HG03469 (cell line): ENCODE results near the gene RARG.
"Not testable (repeated sequence)": the region's sequence is repeated elsewhere in the genome, so short reads cannot be mapped to it uniquely, and the experiment has no call there.

Experiments used
- ATAC-seq: cut with Tn5 transposase; IDR thresholded peaks from one replicate; pipeline ENCODE4 v1.9.1; 2021; ENCODE audit warnings: mild to moderate bottlenecking, moderate library complexity, moderate number of reproducible peaks; ENCODE audit not compliant: unreplicated experiment

The RARG gene

GRCh38 chr12:53173085-53173715 lies 58.8 kb downstream of the RARG start:
- ATAC-seq, result no peak

GRCh38 chr12:53172352-53172751 lies 59.7 kb downstream of the RARG start:
- ATAC-seq, result no peak

- ATAC-seq, result no peak
Observed at GRCh38 chr12:53171725-53172329, 60.2 kb downstream of the RARG start.

GRCh38 chr12:53170876-53171724 lies 60.9 kb downstream of the RARG start:
- no peak for ATAC-seq

- ATAC-seq, result no peak
Observed at GRCh38 chr12:53170215-53170614, 61.8 kb downstream of the RARG start.

- ATAC-seq, result no peak
Observed at GRCh38 chr12:53169644-53170043, 62.4 kb downstream of the RARG start.

- no peak for ATAC-seq
Observed at GRCh38 chr12:53166837-53167236, 65.2 kb downstream of the RARG start.

GRCh38 chr12:53163008-53163407 lies 69.0 kb downstream of the RARG start:
- not testable (repeated sequence) for ATAC-seq

- no peak for ATAC-seq
Observed at GRCh38 chr12:53161119-53161911, 70.7 kb downstream of the RARG start.

GRCh38 chr12:53160673-53161072 lies 71.3 kb downstream of the RARG start:
- no peak for ATAC-seq
